ENCODE results near the gene AGPAT2.
"Not testable (repeated sequence)": the region's sequence is repeated elsewhere in the genome, so short reads cannot be mapped to it uniquely, and the experiment has no call there.

The AGPAT2 gene

DNA sequence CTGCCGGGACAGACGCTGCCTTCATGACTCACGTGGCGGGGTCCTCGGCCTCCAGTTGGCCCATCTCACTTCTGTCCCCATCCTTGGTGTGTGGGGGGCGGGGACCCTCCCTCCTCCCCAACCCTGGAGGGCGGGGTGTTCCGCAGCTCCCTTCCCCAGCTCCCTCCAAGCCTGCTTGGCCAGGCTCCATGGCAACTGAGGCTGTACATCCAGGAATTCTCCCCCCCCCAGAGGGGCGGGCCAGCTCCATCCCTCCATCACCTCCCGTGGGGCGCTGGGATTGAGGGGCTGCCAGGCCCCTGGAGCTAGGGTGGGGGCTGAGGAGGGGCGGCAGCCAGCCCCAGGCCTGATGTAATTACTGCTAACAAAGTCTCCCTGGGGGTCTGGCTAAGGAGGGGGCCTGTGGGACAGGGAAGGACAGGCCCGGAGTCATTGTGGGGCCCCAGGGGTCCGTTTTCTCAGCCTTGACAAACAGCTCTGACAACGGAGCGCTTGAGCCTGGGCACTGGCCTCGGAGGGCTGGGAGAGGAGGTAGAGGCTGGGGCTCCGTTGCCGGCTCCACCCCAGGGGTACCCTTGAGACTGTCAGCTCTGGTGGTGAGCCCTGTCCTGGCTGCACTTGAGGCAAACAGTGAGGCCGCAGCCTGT, 33.1 kb upstream of the AGPAT2 start:
- no peak for DNase-seq (ENCODE audit: low spot score)

DNA sequence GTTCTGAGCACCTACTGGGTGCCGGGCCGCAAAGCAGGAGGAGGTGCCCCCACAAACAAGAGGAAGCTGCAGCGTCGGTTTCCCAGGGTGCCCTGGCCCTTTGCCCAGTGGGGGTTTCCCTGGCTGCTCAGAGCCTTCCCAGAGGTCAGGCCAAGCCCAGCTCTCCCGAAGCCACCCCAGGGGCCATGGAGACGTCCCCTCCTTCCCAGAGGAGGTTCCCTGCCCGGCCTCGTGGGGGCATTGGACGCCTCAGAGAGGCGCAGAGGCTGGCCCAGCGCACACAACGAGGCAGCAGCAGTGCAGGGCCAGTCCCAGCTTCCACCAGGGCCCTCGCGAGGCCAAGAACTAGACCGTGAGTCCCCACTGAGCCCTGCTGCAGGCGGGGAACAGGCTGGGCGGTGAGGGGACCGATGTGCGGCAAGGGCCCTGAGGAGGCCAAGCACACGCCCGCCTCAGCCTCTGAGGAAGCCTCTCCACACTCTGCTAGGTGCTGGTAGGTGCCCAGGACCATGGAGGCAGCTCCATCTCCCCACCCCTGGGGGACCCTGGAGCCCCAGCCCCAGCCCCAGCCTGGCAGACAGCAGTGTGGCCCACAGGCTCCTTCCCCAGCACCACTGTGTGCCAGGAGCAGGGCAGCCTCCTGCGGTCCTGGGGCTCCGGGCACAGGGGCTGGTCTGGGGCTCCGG, 32.1 kb upstream of the AGPAT2 start:
- no peak for DNase-seq (ENCODE audit: low spot score)

GRCh38 chr9:136718345-136719194, 31.3 kb upstream of the AGPAT2 start:
- DNase-seq (ENCODE audit: low spot score) = no peak

GRCh38 chr9:136717399-136717798, 30.1 kb upstream of the AGPAT2 start:
- DNase-seq (ENCODE audit: low spot score) = no peak

DNA sequence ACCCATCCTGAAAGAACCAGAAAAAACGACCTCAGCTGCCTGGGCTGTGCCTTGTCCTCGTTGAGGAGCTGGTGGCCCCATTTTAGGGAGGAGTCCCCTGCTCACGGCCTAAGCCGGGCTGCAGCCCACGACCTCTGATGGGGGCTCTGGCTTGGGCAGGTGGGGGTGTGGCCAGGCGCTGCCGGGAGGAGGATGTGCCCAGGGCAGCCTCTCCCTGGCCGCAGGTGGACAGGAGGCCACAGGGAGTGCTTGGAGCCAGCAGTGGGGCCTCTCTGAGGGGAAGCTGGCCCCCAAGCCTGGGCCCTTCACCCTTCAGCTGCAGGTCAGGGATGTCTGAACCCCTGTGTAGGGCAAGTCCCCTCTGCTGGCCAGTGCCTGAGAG, 27.6 kb upstream of the AGPAT2 start:
- DNase-seq (ENCODE audit: low spot score) = no peak

DNA sequence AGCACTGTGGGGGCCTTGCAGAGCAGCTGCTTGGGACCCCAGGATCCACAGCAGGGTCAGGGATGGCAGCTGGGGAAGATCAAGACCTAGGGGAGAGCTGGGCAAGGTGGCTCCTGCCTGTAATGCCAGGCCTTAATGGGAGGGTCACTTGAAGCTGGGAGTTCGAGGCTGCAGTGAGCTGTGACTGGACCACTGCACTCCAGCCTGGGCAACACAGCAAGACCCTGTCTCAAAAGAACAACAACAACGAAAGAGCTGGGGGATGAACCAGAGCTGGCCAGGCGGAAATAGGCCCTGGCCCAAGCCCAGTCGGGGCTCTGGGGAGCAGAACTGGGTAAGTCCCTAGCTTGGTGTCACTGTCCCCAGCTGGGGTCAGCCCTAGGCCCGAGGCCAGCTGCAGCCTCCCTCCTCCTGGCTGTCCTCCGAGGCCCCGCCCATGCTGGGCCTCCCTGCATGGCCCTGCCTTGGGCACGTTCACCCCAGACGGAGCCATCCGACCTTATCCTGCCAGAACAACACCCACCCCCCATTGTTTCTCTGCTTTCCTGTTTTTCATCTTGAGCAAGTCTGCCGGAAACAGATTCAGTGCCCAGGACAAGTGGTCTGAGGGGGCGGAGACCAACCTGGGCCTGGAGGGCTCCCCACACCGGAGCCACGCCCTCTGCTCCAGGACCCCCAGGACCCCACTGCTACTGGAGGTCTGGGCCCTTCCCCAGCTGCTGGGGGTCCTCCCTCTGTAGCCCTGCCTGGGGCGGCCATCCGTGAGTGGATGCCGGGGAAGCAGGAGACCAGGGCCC, 27.0 kb upstream of the AGPAT2 start:
- no peak for DNase-seq (ENCODE audit: low spot score)

DNA sequence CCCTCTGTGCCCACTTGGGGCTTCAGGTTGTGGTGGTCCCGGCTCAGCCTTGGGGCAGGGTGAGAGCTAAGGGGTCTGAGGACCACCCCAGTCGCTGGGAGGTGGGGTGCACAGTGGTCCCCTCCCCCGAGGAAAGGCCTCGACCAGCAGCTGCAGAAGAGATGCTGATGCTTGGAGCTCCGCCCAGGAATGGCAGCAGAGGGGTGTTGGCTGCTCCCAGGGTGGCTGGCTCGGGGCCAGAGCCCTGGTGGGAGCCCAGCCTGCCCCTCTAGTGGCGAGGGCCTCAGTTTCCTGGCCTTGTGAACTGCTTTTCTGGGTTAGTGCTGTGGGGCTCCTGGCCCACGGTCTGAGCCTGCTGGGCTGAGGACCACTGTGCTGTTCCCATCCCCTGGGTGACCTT, 26.3 kb upstream of the AGPAT2 start:
- no peak for DNase-seq (ENCODE audit: low spot score)

DNA sequence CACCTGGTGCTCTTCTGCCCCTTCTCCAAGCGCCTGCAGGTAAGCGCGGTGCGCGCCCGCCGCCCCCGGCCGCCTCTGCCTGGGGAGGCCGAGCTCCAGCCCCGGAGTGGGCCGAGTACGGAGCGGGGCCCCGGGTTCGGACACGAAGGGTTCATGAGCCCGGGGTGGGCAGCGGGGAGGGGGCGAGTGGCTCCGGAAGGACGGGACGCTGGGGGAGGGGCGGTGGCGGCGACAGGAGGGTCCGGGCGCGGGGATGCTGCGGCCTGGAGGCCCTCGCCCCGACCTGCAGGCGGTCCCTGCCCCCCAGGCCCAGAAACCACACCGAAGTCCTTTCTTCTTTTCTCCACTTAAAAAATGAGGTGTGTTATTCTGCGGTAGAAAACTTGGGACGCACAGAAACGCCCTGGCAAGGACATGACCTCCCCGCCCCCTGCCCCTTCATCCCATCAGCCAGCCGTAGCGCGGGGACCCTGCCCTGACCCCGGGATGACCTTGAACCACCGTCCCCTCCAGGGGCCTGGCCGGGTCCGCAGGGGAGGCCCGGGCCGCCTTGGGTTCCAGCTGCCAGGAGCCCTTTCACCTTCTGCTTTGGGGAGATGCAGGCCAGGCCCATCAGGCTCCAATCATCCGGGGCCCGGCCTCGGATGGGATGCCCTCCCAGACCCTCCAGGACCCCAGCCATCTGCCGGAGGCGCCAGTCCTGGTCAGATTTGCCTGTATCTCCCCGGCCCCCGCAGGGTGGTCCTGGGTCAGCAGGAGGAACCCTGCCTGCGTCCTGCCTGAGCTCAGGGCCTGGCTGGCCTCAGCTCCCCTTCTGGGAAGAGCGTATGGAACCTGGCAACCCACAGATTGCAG, 25.7 kb upstream of the AGPAT2 start:
- no peak for DNase-seq (ENCODE audit: low spot score)

GRCh38 chr9:136711751-136712689, 24.8 kb upstream of the AGPAT2 start, which contains the start of gene DIPK1B:
DIPK1B (plus strand) TSS chr9:136712572; CDS start chr9:136712666, 94 bp downstream.
- DNase-seq (ENCODE audit: low spot score) = no peak

- DNase-seq (ENCODE audit: low spot score) = not testable (repeated sequence)
Measured at GRCh38 chr9:136711219-136711648, 24.0 kb upstream of the AGPAT2 start.

GRCh38 chr9:136710543-136710942, 23.3 kb upstream of the AGPAT2 start:
- DNase-seq (ENCODE audit: low spot score) = no peak

GRCh38 chr9:136709454-136710109, 22.3 kb upstream of the AGPAT2 start:
- DNase-seq (ENCODE audit: low spot score) = no peak

DNA sequence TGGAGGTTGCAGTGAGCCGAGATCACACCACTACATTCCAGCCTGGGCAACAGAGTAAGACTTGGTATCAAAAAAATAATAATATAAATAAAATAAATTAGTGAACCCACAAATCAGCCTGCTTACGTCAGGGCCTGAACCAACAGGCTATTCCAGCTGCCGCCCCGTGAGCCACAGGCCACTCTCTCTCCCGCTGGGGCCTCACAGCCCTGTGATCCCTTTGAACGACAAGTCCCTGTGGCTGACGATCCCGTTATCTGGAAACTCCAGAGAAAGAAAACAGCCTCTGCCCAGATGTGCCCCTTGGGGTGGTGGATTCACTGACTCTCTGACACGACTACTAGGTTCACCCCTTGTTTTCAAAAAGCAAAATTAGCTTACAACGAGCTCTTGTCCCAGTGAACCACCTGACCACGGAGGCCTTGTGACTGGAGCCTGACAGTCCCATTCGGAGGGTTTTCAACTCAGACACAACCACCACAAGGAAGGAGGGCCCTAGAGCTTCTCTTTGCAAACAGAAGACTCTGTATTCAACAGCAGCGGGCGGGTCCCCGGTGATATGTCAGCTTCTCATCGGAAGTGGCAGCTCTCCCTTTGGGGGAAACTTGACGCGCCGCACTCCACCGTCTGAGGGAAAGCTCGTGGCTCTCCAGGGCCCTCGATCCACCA, 20.7 kb upstream of the AGPAT2 start:
- no peak for DNase-seq (ENCODE audit: low spot score)

GRCh38 chr9:136707011-136707410, 19.8 kb upstream of the AGPAT2 start:
- DNase-seq (ENCODE audit: low spot score) = no peak

GRCh38 chr9:136705564-136705963, 18.3 kb upstream of the AGPAT2 start:
- no peak for DNase-seq (ENCODE audit: low spot score)

DNA sequence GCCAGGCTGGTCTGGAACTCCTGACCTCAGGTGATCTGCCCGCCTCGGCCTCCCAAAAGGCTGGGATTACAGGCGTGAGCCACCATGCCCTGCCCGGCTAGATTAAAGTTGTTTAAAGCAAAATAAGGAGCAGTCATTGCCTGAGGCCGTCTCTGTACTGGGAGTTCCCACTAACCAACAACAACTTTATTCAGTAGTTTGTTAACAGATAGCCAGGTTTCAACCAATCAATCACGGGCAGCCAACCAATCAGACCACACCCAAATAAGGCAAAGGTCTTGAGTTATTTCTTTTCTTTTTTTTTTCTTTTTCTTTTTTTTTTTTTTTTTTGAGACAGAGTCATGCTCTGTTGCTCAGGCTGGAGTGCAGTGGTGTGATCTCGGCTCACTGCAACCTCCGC, 17.5 kb upstream of the AGPAT2 start:
- not testable (repeated sequence) for DNase-seq (ENCODE audit: low spot score)

DNA sequence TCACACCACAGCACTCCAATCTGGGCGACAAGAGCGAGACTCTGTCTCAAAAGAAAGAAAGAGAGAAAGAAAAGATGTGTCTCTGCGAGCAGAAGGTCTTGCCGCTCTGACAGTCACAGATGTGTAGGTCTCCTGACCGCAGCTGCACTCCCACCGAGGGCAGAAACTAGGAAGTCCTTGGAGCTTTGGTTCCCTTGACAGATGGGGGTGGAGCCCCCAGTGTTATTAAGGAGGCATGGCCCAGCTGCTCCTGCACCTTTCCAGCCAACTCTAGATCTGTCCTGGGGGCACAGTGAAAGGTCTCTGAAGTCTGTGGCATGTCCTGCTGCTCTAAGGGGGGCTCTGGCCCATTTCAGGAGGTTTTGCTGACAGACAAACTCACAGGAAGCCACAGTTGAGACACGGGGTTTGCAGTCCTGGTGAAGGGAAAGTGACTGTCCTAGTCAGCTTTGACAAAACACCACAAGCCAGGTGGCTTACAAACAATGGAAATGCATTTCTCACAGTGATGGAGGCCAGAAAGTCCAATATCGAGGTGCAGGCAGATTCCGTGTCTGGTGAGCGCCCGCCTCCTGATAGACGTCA, 16.1 kb upstream of the AGPAT2 start:
- DNase-seq (ENCODE audit: low spot score) = no peak

DNA sequence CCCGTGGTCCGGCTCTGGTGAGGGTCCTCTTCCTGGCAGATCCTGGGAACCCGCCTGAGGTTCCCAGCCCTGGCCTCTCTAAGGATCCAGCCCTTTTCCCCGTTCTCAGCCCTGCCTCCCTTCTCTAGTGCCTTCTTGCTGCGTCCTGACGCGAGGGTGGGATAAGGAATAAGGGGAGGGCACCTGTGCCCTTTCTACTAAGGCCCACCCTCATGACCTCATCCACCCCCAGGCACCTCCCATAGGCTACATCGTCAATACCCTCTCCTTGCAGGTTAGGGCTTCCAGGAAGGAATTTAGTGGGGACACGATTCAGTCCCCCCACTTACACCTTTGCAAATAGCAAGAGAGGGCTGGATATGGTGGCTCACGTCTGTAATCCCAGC, 14.4 kb upstream of the AGPAT2 start:
- DNase-seq (ENCODE audit: low spot score) = no peak

Measured in hematopoietic multipotent progenitor cell treated with erythropoietin and hydrocortisone succinate and interleukin-3 and kit ligand, for 17 days (in vitro differentiated cells).